H1 (cell line): ENCODE measurements around the gene RBM4.

Source experiments
- POLR2A ChIP-seq, 2 experiments: IDR thresholded peaks; 1 replicate in 1 of 2; 2 replicates in 1 of 2; pipeline ENCODE4 v1.6.1; 2011; ENCODE audit warnings: low read depth in 2 of 2, low read length in 2 of 2, mild to moderate bottlenecking in 2 of 2; ENCODE audit errors: control extremely low read depth in 1 of 2
- TBP ChIP-seq: IDR thresholded peaks from 2 replicates; pipeline ENCODE4 v1.6.1; 2011; ENCODE audit warnings: low read depth, low read length, improper control_type of control experiment

DNA sequence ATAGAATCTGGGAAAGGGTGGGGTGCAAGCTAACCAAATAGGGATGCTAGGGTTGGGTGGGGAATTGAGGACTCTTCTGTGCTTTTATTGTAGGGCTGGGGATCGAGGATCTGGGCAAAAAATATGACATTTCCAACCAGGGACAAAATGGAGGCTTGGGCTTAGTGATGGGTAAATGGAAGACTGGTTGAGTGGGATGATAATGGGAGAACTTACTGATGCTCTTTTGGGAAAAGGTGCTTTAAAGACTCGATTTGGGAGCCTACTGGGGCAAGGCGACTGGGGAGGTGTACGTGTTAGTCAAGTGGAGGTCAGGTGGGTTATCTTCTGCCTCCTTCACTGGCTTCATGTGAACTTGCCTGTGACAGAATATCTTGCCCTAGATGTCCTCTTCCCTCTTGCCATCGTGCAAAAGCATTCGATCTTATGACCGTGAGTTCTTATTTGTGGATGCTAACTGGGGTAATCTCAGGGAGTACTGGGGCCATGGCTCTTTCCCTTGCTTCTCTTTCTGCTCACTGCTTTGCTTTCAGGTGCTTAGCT, 10.4 kb upstream of the RBM4 start:
- TF ChIP-seq TBP: no peak
- no peak; a peak in 1 of 3 replicates for TF ChIP-seq POLR2A (IDR thresholded peaks at IDR 0.05; ENCODE audit: control extremely low read depth in 1 of 2, low read depth in 2 of 2, low read length in 2 of 2)
